Loucy (cell line): ENCODE measurements around the gene GCHFR.
A peak's percentile ranks its signal among the peaks of the same experiment; 100 is the strongest.

Experiments used
- H2AFZ ChIP-seq: fragments of 200-600 bp; sonication (generic); 2 replicates; pipeline ENCODE4 v1.6.0; 2016; ENCODE audit warnings: antibody characterized with exemption, mild to moderate bottlenecking, low read length, moderate library complexity
- H3F3A ChIP-seq: fragments of 200-600 bp; 2 replicates; pipeline ENCODE4 v1.6.0; 2016; ENCODE audit warnings: antibody characterized with exemption, low read depth, mild to moderate bottlenecking
- H3K27me3 ChIP-seq: fragments of 200-600 bp; sonication (generic); 2 replicates; pipeline ENCODE4 v1.6.1; 2014; ENCODE audit warnings: low read length, mild to moderate bottlenecking; ENCODE audit not compliant: insufficient read depth, poor library complexity, severe bottlenecking
- H3K36me3 ChIP-seq: fragments of 200-600 bp; sonication (generic); 2 replicates; pipeline ENCODE4 v1.6.1; 2016; ENCODE audit warnings: low read length; ENCODE audit not compliant: insufficient read depth
- H3K4me1 ChIP-seq: fragments of 200-600 bp; sonication (generic); 2 replicates; pipeline ENCODE4 v1.5.1; 2014; ENCODE audit warnings: low read length, mild to moderate bottlenecking; ENCODE audit not compliant: insufficient read depth, poor library complexity, severe bottlenecking
- H3K4me2 ChIP-seq: fragments of 200-600 bp; sonication (generic); 2 replicates; pipeline ENCODE4 v1.6.0; 2014; ENCODE audit warnings: antibody characterized with exemption, low read length, low read depth, mild to moderate bottlenecking; ENCODE audit not compliant: poor library complexity, severe bottlenecking
- H3K4me3 ChIP-seq: fragments of 200-600 bp; sonication (generic); 2 replicates; pipeline ENCODE4 v1.5.1; 2014; ENCODE audit warnings: low read length, mild to moderate bottlenecking, mixed read lengths; ENCODE audit not compliant: poor library complexity, severe bottlenecking
- H3K79me2 ChIP-seq: fragments of 200-600 bp; sonication (generic); 2 replicates; pipeline ENCODE4 v1.6.1; 2014; ENCODE audit warnings: low read length; ENCODE audit not compliant: insufficient read depth
- H3K9ac ChIP-seq: fragments of 200-600 bp; sonication (generic); 2 replicates; pipeline ENCODE4 v1.6.0; 2014; ENCODE audit warnings: mild to moderate bottlenecking, low read depth, low read length, moderate library complexity; ENCODE audit not compliant: poor library complexity, severe bottlenecking
- H3K9me2 ChIP-seq: fragments of 200-600 bp; sonication (generic); replicated peaks from 2 replicates; pipeline ENCODE4 v1.6.1; 2016; ENCODE audit warnings: low read depth, low read length, mixed read lengths
- H3K9me3 ChIP-seq: fragments of 200-600 bp; sonication (generic); 2 replicates; pipeline ENCODE4 v1.6.1; 2014; ENCODE audit warnings: mild to moderate bottlenecking, antibody characterized with exemption, low read length, low read depth; ENCODE audit not compliant: insufficient read depth
- H4K20me1 ChIP-seq: fragments of 200-600 bp; sonication (generic); 2 replicates; pipeline ENCODE4 v1.6.0; 2014; ENCODE audit warnings: antibody characterized with exemption, low read length, mild to moderate bottlenecking; ENCODE audit not compliant: insufficient read depth, poor library complexity, severe bottlenecking
- CTCF ChIP-seq: fragments of 200-600 bp; sonication (generic); conservative IDR thresholded peaks from 2 replicates; pipeline ENCODE4 v1.5.1; 2014; ENCODE audit warnings: mild to moderate bottlenecking, antibody characterized with exemption, low read length
- EZH2phosphoT487 ChIP-seq: fragments of 200-600 bp; IDR thresholded peaks from 2 replicates; pipeline ENCODE4 v1.6.1; 2018; ENCODE audit warnings: antibody characterized with exemption, mild to moderate bottlenecking, moderate library complexity, borderline replicate concordance

The GCHFR gene

DNA sequence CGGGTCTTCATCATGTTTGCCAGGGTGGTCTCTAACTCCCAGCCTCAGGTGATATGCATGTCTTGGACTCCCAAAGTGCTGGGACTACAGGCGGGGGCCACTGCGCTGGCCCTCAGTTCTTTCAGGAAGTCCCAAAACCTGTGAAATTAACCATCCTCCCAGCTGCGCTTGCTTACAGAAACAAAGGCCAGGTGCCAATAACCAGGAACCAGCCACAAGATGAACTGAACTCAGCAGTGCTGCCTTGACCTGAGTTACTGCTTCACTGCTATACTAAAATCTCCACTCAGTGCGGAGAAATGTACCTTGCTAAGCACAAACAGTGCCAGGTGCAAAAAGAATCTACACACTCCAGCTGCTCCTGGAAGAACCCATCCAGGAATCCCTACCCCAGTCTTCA lies 3.9 kb upstream of the GCHFR start:
- Histone ChIP-seq H3K9me3 (no peaks in the 10 kb centered on the region), H3K4me2 (no peak overlapping the region), H3K4me3 (no peak overlapping the region), H3K4me1 (peaks cover 30% of the 10 kb centered on the region), H2AFZ (no peak overlapping the region), H3K36me3 (no peaks in the 10 kb centered on the region), H3K9me2 (no peaks in the 10 kb centered on the region), H4K20me1 (no peaks in the 10 kb centered on the region), H3K9ac (no peak overlapping the region), H3K79me2 (peaks cover 16% of the 10 kb centered on the region), H3K27me3 (no peaks in the 10 kb centered on the region), H3F3A (peaks cover 6% of the 10 kb centered on the region; the same call in 1 of the 2 replicates)
- TF ChIP-seq CTCF = no peak

- H3K79me2 ChIP-seq = peaks cover 47% of the 10 kb centered on the region
- H3K36me3 ChIP-seq = no peaks in the 10 kb centered on the region; the same call in 1 of the 2 replicates
- peaks cover 3% of the 10 kb centered on the region; the same call in 1 of the 2 replicates for H3F3A ChIP-seq
- H3K9me3 ChIP-seq = no peaks in the 10 kb centered on the region
- peaks cover 39% of the 10 kb centered on the region for H3K4me1 ChIP-seq
- peak overlapping the region; percentile 95 for H3K4me2 ChIP-seq
- no peaks in the 10 kb centered on the region for H3K9me2 ChIP-seq
- H3K27me3 ChIP-seq = no peaks in the 10 kb centered on the region
- peak overlapping the region; percentile 84 for H3K9ac ChIP-seq
- peak overlapping the region; percentile 98 for H3K4me3 ChIP-seq
- TF ChIP-seq EZH2phosphoT487 = no peak
- TF ChIP-seq CTCF = no peak
- peaks cover 7% of the 10 kb centered on the region for H4K20me1 ChIP-seq
- peak overlapping the region; percentile 78 for H2AFZ ChIP-seq
These were observed 708 bp upstream of the GCHFR start for GRCh38 chr15:40762919-40763800.

- H4K20me1 ChIP-seq = peaks cover 7% of the 10 kb centered on the region
- H3K79me2 ChIP-seq = peaks cover 51% of the 10 kb centered on the region
- H3K9ac ChIP-seq = peak overlapping the region; percentile 84
- peaks cover 9% of the 10 kb centered on the region for H3F3A ChIP-seq
- no peaks in the 10 kb centered on the region for H3K9me3 ChIP-seq
- H3K36me3 ChIP-seq = no peaks in the 10 kb centered on the region; the same call in 1 of the 2 replicates
- peak overlapping the region; percentile 95 for H3K4me2 ChIP-seq
- H3K4me3 ChIP-seq = peak overlapping the region; percentile 98
- H3K9me2 ChIP-seq = no peaks in the 10 kb centered on the region
- H3K27me3 ChIP-seq = no peaks in the 10 kb centered on the region
- no peak for TF ChIP-seq CTCF
- peaks cover 53% of the 10 kb centered on the region for H3K4me1 ChIP-seq
- H2AFZ ChIP-seq = peak overlapping the region; percentile 78
These were observed 798 bp downstream of the GCHFR start for GRCh38 chr15:40764629-40765103.
